ENCODE measurements around the gene IWS1. TPM values are rescaled to one million over a fixed set of nuclear protein-coding genes. Genes with fewer than 3 reads are reported as not detected.
A peak's percentile ranks its signal among the peaks of the same experiment; 100 is the strongest.

IWS1 gene
- total RNA-seq (2021; fragmentation: NEBNext Ultra II Directional; extraction: Animal tissue kit (Norgen Biotek cat#: 25700)): 10 to 100 TPM; 34.7 to 44.6 (median 38.3) TPM
- long read RNA-seq, transcript IWS1-201 (14 exons, 2,958 nt): major isoform, 6 of 60 reads
- long read RNA-seq, partial matches to known transcripts: 47 of 60 reads
- long read RNA-seq, other reads (novel, unspliced or antisense): 5 of 60 reads

- Mint-ChIP-seq H3K4me1 (ENCODE audit: low read depth) (peaks cover 51% of the 10 kb centered on the region), H3K27ac (peak within 1 kb of the TSS; percentile 99), H3K4me3 (peak within 1 kb of the TSS; percentile 97), H3K36me3 (ENCODE audit: low read depth) (peaks cover 13% of the 10 kb centered on the region; the same call in 1 of the 2 replicates), H3K9me3 (no peaks in the 10 kb centered on the region), H3K27me3 (ENCODE audit: insufficient read depth) (no peaks in the 10 kb centered on the region)
- TF ChIP-seq, protein P1, sequence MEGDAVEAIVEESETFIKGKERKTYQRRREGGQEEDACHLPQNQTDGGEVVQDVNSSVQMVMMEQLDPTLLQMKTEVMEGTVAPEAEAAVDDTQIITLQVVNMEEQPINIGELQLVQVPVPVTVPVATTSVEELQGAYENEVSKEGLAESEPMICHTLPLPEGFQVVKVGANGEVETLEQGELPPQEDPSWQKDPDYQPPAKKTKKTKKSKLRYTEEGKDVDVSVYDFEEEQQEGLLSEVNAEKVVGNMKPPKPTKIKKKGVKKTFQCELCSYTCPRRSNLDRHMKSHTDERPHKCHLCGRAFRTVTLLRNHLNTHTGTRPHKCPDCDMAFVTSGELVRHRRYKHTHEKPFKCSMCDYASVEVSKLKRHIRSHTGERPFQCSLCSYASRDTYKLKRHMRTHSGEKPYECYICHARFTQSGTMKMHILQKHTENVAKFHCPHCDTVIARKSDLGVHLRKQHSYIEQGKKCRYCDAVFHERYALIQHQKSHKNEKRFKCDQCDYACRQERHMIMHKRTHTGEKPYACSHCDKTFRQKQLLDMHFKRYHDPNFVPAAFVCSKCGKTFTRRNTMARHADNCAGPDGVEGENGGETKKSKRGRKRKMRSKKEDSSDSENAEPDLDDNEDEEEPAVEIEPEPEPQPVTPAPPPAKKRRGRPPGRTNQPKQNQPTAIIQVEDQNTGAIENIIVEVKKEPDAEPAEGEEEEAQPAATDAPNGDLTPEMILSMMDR (IDR thresholded peaks at IDR 0.05): peak; percentile 52; the same call in 1 of the 2 replicates
- peak; percentile 94 for DNase-seq
Observed at GRCh38 chr2:127526132-127527000, at the start of gene IWS1. Gene IWS1 (minus strand): TSS chr2:127526489. CDS start chr2:127526208, 281 bp downstream.

GRCh38 chr2:127575941-127576432 lies 49.7 kb upstream of the IWS1 start:
- Mint-ChIP-seq H3K36me3 (ENCODE audit: low read depth) (no peaks in the 10 kb centered on the region), H3K27ac (peak overlapping the region; percentile 77), H3K4me3 (peak overlapping the region; percentile 29), H3K9me3 (no peaks in the 10 kb centered on the region), H3K4me1 (ENCODE audit: low read depth) (peaks cover 29% of the 10 kb centered on the region), H3K27me3 (ENCODE audit: insufficient read depth) (peaks cover 11% of the 10 kb centered on the region)
- TF ChIP-seq, protein P1 (IDR thresholded peaks at IDR 0.05): no peak
- DNase-seq: no peak

DNA sequence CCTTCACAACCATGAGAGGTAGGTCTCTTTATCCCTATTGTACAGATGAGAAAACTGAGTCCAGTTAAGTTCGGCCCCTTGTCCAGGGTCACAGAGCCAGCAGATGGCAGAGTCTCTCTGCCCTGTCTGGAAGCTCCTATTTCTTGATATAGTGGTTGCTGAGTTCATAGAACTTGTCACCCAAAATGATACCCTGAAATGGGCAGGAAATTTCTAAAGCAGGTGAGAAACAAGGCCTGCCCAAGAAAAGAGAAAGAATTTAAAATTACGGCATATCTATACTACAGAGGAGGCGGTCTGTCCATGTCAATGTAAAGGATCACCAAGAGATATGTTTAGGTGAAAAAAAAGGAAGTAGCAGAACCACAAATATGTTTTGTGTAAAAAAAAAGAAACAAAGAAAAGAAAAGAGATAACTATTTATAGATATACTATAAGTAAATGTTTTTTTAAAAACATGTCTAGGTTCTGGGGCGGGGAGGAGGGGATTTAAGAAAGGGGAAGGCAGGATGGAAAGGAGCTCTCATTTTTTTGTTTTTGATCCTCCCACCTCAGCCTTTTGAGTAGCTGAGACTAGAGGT lies 49.0 kb upstream of the IWS1 start:
- H3K27me3 Mint-ChIP-seq (ENCODE audit: insufficient read depth): peaks cover 10% of the 10 kb centered on the region
- TF ChIP-seq, protein P1 (IDR thresholded peaks at IDR 0.05): no peak; the same call in 1 of the 2 replicates
- H3K27ac Mint-ChIP-seq: no peak overlapping the region
- peaks cover 36% of the 10 kb centered on the region for H3K4me1 Mint-ChIP-seq (ENCODE audit: low read depth)
- H3K9me3 Mint-ChIP-seq: no peaks in the 10 kb centered on the region
- DNase-seq: no peak
- H3K4me3 Mint-ChIP-seq: no peak overlapping the region
- H3K36me3 Mint-ChIP-seq (ENCODE audit: low read depth): no peaks in the 10 kb centered on the region

GRCh38 chr2:127574656-127575055 lies 48.4 kb upstream of the IWS1 start:
- H3K4me1 Mint-ChIP-seq (ENCODE audit: low read depth): peaks cover 42% of the 10 kb centered on the region
- no peak for DNase-seq
- TF ChIP-seq, protein P1 (IDR thresholded peaks at IDR 0.05): no peak

GRCh38 chr2:127573771-127574170 lies 47.5 kb upstream of the IWS1 start:
- peaks cover 3% of the 10 kb centered on the region for H3K27me3 Mint-ChIP-seq (ENCODE audit: insufficient read depth)
- H3K27ac Mint-ChIP-seq: no peak overlapping the region

More at GRCh38 chr2:127574656-127575055, 48.4 kb upstream of the IWS1 start:
- H3K36me3 Mint-ChIP-seq (ENCODE audit: low read depth): no peaks in the 10 kb centered on the region
- H3K4me3 Mint-ChIP-seq: no peak overlapping the region
- H3K9me3 Mint-ChIP-seq: no peaks in the 10 kb centered on the region
- peaks cover 7% of the 10 kb centered on the region for H3K27me3 Mint-ChIP-seq (ENCODE audit: insufficient read depth)
- H3K27ac Mint-ChIP-seq: no peak overlapping the region

More at GRCh38 chr2:127573771-127574170, 47.5 kb upstream of the IWS1 start:
- DNase-seq: no peak
- H3K9me3 Mint-ChIP-seq: no peaks in the 10 kb centered on the region
- H3K4me1 Mint-ChIP-seq (ENCODE audit: low read depth): peaks cover 49% of the 10 kb centered on the region
- no peak overlapping the region for H3K4me3 Mint-ChIP-seq
- TF ChIP-seq, protein P1 (IDR thresholded peaks at IDR 0.05): no peak
- no peaks in the 10 kb centered on the region for H3K36me3 Mint-ChIP-seq (ENCODE audit: low read depth)
